Activated CD4-positive, alpha-beta T cell treated with anti-CD3 and anti-CD28 coated beads, Interleukin-10, Interleukin-2, amounts not matched to agents 100 ng/mL and 50 ng/mL, durations not matched to agents 16 hours and 8 hours (primary cell): ENCODE data around the gene NSD1.
"Not testable (repeated sequence)": the region's sequence is repeated elsewhere in the genome, so short reads cannot be mapped to it uniquely, and the experiment has no call there.

Source experiments
- DNase-seq: peaks from one replicate; pipeline ENCODE4 v3.0.0-alpha.2; 2020

NSD1 gene

DNA sequence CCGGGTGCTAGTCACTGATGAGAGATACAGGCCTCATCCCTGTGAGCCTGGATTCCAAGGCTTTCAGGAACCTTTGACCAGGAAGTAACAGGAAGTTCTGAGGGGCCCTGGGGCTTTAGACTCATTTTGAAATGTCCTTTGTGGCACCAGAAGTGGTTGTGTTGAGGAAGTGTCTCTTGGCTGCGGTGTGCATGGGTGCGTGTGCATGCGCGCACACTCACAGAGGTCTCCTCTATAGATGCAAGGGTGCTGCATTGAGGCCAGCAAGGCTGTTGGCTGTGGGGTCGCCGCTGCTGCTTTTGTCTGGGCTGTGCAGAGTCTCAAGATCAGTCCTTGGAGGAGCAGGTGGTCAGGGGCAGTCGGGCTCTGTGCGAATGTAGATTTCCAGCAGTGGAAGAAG, 162.4 kb downstream of the NSD1 start:
- DNase-seq = no peak

DNA sequence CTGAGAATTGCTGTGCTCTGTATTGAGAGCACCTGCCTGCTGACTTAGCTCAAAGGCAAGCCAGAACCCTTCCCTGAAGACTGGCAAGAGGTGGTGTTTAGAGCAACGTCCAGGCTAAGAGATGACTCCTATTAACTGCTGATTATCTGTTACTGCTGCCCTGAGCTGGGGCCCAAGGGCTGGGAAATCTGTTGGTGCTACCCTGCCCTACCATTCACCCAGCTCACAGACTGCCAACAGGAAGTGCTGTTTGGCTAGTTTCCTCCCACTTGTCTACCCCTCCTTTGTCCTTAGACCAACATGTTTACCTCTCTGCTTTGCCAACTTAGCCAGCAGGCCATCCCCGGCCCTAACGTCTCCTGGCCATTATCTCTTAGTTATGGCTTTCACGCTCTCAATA, 163.0 kb downstream of the NSD1 start:
- no peak for DNase-seq

DNA sequence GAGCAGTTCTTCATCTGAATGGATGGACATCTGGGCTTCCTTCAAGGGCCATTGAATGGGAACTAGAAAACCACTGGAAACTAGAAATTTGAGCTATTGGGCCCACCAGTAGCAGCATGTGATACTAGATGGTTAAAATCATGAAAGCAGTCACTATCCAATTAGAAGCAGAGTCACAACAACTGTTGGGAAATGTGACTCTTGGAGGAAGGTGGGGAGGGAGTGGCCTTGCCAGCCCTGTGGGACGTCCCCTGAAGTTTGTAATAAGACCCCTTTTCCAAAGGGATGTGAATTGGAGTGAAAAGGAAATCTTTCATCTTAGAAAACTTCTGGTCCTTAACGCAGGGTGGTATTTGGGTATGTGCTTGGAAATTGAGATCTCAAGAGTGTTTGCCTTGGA, 164.3 kb downstream of the NSD1 start:
- DNase-seq = no peak

DNA sequence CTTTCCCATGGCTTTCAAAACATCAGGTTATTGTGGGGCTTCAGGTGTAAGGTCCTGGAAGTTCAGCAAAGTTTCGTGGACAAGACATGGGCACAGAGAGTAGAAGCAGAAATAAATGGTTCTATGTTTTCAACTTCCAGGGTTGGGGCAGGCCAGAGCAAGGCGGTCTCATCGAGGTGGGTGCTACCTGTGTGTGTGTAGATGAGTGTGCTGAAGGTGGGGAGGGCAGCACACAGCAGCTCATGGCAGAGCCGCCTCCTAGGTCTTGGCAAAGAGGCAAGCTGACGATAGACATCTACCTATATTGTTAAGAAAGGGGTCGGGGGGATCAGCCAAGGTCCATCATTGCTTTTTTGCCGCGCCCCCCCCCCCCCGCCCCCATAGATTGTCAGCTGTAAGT, 166.1 kb downstream of the NSD1 start:
- no peak for DNase-seq

DNA sequence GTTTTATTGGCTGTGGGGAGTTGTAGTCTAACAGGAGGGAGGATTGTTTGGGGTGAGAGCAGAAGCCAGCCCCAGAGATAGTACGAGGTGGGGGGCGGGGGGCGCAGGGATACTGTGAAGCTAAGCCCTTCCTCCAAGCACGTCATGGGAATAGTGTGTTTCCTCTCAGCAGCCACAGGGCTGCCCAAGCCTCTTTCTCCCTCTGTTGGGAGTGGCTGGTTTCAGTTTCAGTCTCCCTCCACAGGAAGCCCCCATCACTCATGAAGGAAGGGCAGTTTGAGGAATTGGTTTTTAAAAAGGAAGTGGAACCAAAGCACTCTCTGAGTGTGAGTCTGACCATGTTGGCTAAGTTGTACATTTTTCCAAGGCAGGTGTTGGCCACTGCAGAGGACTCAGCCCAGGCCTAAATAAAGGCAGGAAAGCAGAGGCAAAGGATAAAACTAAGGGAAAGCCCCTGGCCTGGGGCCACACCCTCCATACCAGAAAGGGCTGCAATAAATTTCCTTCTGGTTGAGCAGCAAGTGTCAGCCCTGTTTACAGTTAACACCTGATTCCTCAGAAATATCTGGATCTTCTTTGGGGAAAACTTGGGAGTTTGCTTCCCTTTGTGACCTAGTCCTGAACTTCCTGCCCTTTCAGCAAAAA, 166.8 kb downstream of the NSD1 start:
- DNase-seq = peak; percentile 79

DNA sequence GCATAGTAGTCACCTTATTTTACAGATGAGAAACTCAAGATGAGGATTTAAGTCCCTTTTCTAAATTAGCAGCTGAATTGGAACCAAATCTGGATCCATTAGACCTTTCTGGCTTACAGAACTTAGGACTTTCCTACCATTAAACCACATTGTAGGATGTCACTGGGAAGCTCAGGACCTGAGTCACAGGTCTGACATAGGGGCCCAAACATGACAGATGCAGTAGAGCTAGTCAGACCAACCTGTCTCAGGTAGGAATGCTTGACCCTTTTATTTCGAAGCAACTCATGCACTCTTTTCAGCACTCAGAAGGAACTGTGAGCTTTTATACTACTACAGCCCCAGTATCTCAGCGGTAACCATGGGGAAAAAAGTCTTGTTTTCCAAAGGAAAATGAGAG, 167.4 kb downstream of the NSD1 start:
- no peak for DNase-seq

DNA sequence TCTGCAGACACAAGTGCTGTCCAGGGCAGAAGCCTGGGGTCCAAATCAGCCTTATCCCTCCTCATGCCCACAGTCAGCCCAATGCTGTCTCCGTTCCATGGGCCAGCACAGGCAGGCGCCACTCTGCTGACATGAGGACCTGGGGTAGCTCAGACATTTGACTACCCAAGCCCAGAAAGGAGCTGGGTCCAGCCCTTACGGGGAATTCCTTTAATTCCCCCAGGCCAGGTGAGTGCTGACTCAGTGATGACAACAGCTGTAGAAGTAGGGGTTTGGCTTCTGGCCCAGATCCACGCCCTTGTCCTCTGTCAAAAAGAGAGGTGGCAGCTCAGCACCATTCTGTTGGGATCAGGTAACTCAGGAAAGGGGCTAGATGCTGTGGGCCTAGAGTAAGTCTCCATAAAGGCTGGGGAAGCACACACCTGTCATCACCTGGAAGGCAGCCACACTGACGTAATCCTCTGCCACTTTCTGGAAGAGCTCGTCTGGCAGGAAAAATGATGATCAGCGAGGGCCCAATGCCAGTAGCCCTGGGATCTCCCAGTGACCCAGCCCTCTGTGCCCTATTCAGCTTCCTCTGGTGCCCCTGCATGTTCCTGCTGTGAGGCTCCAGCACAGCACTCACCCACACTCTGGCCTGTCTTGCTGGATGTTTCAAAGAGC, 168.1 kb downstream of the NSD1 start:
- no peak for DNase-seq

DNA sequence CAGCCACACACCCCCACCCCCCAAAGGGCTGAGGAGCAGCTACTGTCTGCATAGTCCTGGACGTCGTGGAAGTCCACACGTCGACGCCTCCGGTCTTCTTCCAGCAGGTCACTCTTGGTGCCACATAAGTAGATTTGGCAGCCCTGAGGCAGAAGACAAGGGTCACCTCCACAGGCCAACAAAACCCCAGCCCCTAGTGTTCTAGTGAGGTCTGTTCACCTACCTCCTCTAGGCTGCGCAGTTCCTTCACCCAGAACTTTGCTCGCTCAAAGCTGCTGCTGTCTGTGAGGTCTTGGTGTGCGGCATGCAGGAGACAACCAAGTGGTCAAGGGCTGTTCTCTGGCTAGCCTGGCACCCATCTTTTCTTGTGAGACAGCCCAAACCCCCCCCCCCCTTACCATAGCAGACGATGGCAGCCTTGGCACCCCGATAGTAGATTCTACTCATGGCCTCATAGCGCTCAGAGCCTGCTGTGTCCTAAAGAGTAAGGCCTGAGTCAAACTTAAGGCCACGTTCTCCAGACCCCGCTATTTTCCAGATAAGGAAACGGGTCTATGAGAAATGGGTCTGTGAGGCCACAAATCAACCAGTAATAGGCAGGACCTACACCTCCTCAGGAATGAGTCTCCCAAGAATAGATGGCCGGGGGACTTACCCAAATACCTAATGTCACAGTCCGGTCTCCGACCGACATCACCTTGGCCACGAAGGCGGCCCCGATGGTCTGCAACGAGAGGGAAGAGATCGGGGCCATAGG, 169.0 kb downstream of the NSD1 start:
- no peak for DNase-seq

DNA sequence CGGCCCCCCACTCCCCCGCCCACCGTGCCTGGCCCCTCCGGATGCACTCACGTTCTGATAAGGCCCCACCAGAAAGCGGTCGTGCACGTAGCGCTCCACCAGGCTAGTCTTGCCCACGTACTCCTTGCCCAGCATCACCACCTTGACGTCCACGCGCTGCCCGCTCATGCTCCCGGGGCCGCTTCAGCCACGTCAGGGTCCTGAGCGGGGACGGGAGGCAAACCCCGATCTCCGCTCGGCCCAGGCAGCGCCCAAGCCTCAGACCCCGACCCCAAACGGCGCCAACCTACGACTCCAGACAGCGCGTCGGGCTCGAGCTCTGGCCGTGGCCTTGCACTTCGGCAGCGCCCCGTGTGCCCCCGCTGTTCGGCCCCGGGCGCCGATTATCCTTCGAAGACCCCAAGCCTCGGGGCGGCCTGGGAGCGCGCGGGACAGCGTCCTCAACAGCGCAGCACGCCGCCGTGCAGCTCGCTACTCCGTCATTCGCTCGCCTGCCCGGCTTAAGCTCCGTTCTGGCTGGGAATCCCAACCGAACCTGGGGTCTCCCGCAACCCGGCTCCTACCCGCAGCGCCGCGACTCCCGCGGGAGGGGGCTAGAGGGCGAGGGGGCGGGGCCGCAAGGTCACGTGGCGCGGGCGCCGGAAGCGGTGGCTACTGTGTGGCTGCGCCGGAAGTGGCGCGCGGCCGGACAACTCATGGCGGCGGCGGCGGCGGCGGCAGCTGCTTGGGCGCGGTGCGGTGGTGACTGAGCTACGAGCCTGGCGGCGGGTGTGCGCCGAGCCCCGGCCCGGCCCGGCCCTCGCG, 169.8 kb downstream of the NSD1 start, which contains the start of the genes PRELID1 and RAB24:
TSS of gene PRELID1 (plus strand) at position 679 of the 804 bp plus-strand sequence. CDS start 187 bp downstream, outside the sequence.
TSS of gene RAB24 (minus strand) at position 599 of the 804 bp plus-strand sequence. CDS start at position 168, 431 bp downstream.
- DNase-seq = peak; percentile 92

DNA sequence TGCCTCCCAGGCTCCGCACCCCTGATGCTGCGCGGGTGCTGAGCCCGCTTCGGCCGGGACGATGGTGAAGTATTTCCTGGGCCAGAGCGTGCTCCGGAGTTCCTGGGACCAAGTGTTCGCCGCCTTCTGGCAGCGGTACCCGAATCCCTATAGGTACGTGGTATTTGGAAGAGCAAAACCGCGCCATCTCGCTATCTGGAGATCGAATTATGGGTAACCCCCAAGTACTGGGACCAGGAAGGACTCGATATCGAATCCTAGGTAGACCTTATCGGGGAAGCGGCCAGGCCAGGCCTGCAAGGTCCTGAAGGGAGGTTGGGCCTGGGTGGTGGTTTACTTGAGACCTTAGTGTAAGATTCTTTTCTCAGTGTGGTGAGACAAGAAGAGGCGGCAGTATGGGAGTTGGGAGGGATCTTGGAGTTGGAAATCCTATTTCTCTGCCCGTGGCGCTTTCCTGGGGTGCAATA, 170.4 kb downstream of the NSD1 start:
- no peak for DNase-seq

DNA sequence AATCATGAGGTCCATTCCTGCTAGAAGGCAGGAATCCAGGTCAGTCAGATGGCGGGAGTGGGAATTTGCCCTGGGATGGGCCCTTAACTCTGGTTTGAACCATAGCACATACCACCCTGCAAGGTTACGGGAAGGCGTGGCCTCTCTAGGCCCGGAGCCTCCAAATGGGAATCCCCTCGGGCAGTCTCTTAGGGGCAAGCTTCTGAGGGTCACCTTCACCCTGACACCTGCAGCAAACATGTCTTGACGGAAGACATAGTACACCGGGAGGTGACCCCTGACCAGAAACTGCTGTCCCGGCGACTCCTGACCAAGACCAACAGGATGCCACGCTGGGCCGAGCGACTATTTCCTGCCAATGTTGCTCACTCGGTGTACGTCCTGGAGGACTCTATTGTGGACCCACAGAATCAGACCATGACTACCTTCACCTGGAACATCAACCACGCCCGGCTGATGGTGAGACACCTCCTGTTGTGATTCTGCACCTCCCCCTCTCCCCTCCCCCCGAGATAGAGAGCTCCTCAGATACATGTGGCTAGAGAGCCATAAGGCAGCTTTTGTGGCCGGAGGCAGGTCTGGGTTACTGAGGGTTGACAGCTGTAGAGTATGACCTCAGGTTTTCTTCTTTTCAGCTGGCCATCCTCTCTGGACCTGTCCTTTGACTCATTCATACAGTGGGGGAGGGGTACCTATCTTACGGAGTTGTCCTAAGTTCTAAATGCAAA, 171.0 kb downstream of the NSD1 start:
- peak; percentile 47 for DNase-seq

DNA sequence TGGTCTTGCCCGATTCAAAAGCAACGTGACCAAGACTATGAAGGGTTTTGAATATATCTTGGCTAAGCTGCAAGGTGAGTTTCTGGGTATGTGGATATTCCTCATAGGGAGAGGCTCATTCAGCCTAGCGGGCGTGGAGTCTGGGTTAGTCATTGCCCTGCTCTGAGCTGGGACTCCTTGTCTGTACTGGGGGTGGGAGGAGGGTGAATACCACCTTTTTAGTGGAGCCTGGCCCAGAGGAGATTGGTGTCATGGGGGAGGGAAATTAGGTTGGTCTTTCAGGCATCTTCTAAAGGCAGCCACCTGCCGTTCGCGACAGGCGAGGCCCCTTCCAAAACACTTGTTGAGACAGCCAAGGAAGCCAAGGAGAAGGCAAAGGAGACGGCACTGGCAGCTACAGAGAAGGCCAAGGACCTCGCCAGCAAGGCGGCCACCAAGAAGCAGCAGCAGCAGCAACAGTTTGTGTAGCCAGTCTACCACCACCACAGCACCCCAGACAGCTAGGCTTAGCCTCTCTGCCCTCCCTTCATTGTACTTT, 172.6 kb downstream of the NSD1 start:
- DNase-seq = not testable (repeated sequence)

DNA sequence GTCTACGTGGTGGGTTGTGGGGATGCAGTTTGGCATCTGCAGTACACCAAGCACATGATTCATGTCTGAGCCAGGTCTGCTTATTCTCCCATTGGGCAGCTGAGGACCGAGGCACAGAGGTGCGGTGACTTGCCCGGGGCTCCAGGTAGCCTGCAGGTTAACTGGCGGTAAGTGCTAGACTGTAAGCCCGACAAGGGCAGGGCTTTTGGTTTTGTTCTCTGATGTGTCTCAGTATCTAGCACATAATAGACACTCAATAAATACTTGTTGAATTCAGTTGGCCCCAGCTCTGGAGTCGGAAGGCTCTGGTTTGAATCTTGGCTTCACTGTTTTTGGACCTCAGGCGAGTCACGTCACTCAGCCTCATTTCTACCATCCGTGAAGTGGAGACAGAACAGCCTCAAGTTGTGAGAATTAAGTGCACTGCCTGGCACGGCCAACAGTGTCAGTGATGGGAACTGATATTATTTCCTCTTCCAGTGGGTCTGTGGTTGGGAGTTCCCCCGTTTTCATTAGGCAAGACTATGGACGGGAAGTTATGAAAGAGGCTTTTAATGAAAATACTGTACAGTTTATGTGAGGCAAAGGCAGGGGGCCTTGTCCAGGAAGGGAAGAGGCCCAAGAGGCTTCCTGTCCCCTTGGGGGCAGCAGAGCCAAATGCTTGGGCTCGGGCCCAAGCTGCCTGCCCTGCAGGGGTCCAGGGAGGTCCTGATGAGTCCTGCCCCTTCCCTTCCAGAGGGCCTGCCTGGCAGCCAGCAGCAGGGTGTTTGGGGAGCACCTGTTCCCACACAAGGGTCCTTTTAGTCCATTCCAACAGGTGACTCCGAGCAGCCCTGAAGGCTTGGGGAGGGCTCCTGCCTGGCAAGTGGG, 173.3 kb downstream of the NSD1 start:
- peak; percentile 52 for DNase-seq

DNA sequence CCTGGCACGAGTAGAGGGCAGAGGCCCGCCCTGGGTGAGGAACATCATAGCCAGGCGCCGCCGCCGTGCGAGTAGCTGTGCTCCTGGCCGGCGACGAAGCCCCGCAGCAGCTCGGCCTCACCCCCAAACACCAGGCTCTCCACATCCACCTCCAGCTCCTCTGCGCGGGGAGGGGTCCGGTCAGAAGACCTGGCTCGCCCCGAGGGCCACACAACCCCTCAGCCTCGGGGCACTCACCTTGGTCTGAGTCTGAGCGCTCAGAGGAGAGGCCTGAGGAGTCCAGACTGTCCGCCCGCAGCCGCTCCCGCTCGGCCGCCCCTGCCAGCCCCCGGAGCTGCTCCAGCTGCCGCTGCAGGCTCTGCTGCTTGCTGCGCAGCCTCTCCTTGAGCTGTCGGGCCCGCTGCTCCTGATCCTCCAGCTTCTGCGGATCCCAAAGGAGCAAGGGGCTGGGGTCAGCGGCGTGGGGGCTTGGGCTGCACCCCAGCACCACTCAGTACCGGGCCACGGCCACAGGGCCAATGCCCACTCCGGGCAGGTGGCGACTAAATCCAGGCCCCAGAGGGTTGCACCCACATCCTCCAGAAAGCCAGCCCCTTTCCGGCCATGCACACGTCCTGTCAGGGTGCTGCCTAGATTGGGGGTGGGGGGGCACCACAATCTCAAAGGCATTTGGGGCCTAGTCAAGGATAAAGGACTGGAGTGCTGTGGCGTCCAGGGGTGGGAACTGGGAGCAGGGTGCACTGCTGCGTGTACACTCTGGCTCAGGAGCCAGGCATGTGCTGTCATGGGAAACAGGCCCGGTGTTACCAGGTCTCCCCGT, 174.2 kb downstream of the NSD1 start:
- DNase-seq = no peak

DNA sequence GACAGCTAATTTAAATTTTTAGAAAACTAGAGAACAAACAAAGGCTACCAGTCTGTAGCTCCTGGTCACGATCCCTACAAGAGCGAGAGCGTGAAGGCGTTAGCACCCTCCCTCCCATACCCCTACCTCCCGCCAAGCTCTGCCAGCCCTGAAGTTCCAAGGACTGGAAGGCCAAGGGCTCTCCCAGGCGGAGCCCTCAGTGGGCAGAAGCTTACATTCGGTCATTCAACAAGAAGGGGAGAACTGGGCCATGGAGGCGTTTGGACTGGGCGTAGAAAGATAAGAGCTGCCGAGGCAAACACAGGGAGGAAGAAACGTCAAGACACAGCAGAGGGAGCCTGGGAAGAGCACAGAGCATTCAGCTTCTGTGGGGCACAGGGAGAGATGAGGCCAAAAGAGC, 175.2 kb downstream of the NSD1 start:
- no peak for DNase-seq

DNA sequence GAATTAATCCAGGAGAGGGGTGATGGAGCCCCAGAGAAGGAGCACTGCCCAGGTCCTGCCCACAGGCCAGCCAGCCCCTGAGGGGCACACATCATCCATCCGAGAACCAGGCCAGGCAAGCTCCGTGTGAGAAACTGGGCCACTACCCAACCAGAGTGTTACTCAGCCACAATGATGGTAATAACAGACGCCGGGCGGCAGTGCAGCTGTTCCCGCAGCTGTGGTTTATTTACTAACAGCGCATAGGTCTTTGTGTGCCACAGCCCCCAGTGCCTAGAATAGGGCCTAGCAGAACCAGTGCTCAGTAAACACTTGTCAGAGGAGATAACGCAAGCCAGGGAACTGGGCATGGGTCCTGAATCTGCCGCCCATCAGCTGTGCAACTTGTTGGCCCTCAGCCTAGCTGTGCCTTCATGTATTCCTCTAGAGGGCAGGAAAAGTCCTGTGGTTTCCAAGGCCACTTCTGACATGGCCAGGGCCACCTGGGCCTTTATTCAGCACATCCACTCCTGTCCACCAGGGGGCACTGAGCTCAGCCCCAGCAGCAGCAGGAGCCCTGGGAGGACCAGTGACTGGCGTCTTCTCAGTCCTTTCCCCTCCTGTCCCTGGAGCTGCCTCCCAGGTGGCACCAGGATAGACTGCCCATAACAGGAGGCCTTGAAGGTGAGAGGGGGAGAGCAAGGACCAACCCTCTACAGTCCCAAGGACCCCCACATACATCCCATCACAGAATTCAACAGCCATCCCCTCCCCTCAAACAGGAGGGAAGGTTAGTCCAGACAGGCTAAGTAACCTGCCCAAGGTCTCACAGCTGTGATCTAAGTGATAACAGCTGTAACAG, 176.0 kb downstream of the NSD1 start:
- peak; percentile 83 for DNase-seq

DNA sequence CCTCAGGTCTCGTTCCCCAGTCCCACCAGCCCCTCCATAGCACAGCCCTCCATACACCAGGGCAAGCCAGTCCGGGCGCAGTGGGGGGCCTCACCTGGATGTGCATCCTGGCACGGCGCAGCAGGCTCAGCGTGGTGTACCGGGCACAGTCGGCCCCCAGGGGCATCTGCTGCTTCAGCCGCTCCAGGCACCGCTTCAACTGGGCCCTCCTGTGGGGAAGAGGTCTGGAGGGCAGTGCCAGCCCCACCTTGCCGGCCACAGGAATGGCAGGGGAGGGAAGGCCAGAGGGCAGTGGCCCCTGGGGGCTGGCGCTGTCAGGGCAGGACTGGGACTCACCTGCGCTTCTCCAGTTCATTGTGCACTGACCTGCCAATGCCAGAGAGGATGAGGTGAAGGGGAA, 176.8 kb downstream of the NSD1 start:
- DNase-seq = no peak

DNA sequence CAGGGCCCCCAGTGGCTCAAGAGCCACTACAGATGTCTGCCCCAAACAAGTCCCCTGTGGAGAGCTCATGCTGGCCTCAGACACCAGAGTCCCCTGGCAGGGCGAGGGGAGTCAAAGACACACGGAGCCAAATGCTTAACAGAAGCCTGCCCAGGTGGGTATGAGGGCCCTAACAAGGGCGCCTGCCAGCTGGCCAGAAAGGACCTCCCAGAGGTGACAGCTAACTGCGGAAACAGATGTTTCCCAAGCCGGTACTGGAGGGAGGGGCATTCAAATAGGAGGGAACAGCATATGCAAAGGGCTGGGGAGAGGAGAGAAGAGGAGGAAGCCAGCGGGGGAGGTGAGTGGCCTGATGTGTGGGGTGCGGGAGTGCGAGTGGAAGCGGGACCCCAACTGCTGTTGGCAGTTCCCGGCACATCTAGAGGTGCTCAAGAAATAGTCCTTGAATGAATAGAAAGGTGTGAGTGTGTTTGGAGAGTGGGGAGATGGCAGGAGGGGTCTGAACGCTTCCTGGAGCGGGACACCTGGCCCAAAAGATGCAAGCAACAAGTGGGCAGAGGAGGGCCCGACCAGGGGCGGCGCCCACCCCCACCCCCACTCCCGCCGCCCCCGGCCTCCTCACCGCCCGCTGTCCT, 177.3 kb downstream of the NSD1 start:
- peak; percentile 65 for DNase-seq

DNA sequence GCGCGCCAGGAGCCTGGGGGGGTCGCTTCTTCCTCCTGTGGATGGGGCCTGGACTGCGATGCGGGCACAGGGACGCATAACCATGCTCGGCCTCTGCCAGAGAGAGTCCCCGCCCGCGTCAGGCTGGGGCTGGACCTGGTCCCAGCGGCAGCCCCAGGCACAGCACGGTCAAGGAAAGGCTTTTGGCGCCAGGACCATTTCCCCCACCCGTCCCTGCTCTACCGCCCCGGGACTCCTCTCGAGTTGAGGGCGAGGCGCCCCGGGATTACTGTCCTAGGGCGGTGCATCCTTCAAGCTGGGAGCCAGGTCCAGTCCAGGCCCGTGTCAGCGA, 177.8 kb downstream of the NSD1 start:
- DNase-seq = no peak
